HG02852 (cell line): ENCODE results near the gene MAN2B2.

Experiments
- ATAC-seq: cut with Tn5 transposase; IDR thresholded peaks from one replicate; pipeline ENCODE4 v1.9.1; 2021; ENCODE audit warnings: mild to moderate bottlenecking, moderate library complexity; ENCODE audit not compliant: unreplicated experiment

MAN2B2 gene

DNA sequence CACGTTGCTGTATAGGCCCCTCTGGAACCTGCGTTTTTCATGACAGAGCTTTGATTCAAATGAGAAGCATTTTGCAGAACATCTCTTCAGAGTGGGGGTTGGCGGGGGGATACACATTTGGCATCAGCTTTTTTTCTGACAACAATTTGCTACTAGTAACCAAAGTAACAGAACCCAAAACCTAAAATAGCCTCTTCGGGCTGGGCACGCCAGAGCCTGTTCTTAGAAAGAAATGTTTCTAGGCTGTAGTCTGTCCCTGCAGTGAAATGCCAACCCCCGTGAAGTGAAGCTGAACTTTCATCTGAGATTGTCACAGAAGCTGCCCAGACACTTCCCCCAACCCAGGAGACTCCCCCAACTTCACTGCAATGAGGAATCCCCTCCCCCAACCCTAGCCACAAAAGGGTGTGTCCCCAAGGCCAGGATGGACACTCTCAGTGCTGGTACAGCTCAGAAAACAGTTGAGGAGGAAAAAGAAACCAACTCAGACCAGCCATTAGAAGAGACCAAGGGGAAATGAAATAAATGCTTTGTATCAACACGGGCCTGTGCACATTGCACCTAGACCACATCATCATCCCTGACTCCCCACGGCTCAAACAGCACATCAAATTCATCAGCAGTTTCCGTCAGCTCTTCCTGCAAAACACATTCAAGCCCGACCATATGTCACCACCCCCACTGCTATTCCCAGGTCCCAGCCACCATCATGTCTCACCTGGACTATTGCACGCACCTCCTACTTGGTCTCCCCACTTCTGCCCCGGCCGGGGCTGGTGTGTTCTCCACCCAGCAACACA, 8.4 kb upstream of the MAN2B2 start:
- no peak for ATAC-seq

DNA sequence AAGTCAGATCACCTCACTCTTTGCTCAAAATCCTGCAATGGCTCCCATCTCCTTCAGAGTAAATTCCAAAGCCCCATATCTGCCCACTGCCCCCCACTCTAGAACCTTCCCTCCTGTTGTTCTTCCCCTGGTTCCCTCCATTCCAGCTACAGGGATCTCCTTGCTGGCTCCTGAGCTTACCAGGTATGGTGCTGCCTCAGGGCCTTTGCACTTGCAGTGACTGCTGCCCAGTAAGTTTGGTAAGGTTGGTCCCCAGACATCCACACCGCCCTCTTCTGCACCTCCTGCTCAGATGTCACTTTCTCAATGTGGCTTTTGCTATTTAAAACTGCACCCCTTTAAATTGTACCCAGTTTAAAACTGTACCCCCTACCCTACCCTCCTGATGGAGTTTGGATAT, 7.8 kb upstream of the MAN2B2 start:
- ATAC-seq, result no peak

DNA sequence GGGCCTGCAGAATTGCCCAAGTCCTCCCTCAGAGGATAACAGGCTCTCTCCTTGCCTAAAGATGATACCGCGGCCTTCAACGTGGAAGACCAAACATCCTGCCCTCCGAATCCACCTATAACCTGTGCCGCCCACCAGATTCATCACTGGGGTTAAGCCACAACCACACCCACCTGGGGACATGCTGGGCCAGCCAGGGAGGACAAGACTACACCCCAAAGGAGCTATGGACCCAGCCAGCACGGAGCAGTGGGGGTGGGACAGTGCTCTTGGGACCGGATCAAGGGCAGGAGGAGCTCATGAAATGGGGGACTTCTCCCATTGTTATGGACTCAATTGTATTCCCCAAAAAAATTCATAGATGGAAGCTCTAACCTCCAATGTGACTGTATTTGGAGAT, 6.8 kb upstream of the MAN2B2 start:
- no peak for ATAC-seq

DNA sequence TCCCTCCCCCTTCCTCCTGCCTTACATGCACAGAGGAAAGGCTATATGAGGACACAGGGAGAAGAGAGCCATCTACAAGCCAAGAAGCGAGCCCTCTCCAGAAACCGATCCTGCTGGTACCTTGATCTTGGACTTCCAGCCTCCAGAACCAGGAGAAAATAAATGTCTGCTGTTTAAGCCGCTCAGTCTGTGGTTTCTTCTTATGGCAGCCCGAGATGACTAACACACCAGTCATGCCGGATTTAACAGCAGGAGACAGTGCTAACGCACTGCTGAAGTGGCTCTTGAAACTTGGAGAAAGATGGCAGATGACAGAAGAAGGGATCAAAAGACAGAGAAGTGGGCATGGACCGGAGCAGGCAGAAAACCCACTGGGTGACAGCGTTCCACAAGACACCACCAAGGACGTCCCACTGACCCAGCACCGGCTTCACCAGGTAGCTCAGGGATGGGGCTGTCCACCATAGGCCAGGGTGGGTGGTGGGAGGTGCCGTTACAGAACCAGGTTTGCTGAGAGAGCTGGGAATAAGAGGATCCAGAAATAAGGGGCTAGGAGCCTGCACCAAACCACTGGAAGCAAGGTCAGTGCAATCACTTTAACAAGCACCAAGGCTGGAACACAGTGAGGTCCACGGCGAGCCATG, 6.2 kb upstream of the MAN2B2 start:
- no peak for ATAC-seq

DNA sequence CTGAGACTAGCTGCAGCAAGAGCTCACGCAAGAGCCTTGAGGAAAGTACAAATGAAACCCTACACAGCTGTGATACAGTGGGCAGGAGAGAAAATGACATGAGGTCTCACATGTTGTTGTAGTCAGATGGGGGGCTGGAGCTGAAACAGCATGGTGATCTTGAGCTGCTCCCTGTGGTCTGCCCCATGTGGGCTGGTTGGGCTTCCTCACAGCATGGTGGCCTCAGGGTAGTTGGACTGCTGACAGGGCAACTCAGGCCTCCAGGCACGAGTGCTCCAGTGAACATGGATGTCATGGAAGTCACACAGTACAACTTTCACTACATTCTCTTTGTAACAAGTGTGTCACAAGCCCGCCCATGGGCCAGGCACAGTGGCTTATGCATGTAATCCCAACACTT, 3.4 kb upstream of the MAN2B2 start:
- no peak for ATAC-seq

DNA sequence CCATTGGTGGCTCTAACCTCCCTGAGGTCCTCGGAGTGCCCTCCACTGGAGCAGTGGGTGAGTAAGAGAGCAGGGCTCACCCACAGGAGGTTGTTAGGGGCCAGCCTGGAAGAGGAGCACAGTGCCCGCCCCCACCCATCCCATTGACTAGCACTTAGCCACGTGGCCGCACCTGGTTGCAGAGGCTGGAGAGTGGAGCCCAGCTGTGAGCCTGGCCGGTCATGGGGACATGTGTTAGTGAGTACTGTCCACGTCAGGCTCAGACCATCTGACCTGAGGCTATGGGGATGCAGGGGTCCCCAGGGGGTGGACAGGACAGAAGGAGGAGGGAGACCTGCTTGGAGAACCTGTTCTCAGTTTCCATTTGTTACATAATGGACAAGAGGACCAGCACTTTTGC, 1.4 kb upstream of the MAN2B2 start:
- ATAC-seq, result no peak

DNA sequence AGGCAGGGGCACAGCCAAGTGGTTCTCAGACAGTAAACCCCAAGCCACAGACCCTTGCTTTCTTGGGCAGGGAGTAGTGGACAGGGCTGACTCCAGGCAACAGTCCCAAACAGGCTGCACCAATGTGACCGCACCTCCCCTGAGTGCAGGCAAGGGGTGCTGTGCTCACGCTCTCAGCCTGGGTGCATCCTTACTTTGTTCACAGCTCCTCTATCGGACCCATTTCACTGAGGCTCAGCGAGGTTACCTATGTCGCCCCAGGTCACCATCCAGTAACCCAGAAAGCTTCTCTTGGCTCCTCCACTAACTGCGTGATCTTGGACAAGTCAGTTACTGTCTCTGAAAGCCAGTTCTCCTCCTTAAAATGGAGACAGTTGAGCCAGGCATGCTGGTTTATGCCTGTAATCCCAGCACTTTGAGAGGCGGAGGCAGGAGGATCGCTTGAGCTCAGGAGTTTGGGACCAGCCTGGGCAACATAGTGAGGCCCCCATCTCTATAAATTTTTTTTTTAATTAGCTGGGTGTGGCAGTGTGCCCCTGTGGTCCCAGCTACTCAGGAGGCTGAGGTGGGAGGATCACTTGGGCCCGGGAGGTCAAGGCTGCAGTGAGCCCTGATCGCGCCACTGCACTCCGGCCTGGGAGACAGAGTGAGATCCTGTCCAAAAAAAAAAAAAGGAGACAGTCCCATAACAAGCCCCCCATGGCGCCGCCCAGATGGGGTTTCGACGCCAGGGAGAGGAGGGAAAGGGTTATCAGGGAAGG, 823 bp upstream of the MAN2B2 start:
- no peak for ATAC-seq

DNA sequence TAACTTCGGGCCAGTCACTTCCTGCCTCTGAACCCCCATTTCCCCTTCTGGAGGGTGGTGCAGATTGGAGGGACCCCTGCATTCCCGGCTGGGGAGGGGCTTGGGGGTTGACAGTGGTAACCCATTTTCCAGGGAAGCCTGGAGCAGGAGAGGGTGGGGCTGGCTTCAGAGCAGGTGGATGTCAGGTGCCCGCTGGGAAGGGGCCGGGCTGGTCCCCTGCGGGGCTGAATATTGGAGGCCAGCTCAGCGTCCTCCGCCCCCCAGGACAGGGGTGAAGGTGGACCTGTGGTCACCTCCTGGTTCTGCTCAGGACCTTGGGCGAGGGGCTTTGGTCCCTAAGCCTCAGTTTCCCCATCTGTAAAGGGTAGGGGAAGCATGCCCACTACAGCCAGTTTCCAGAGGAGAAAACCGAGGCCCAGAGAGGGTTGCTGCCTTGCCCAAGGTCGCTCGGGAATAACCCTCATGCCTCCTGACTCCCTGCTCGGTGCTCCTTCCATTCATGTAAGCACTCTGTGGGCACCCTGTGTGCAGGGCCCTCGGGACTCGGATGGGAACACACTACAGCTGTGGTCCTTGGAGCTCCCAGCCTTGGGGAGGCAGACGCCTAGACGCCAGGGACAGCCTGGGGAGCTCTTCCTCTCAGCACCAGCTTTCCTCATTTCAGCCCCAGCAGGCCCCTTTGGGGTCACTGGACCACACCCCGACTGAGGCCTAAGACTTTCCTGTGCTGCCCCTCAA, 683 bp downstream of the MAN2B2 start:
- ATAC-seq, result no peak

DNA sequence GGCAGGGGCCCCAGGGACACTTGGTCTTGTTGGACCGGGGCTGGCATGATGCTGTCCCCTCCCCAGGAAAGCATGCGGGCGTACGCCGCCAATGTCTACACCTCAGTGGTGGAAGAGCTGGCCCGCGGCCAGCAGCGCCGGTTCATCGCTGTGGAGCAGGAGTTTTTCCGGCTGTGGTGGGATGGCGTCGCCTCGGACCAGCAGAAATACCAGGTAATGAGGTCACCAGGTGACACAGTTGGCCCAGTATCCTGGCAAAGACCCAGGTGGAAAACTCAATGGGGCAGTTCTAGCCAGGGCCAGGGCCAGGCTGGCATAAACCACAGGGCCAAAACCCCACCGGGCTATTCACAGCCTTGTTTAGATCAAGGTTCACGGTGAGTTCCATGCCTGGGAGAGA, 1.5 kb downstream of the MAN2B2 start:
- ATAC-seq, result no peak

DNA sequence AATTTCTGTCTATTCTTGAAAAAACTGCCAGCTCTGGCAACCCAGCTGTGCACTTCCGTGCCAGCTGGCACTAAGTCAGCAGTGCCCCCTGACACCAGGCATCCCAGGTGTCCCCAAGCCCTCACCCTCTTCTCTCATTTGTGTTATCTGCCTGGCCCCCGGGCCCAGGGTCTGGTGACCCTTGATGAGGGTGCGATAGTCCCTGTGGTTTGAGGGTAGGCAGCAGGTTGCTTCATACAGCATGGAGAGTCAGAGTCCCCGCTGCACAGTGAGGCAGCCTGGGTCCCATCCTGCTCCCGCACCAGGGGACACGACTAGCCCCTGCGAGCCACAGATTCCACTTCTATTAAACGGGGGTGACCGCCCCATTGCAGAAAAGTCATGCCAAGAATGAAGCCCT, 1.9 kb downstream of the MAN2B2 start:
- ATAC-seq, result no peak

DNA sequence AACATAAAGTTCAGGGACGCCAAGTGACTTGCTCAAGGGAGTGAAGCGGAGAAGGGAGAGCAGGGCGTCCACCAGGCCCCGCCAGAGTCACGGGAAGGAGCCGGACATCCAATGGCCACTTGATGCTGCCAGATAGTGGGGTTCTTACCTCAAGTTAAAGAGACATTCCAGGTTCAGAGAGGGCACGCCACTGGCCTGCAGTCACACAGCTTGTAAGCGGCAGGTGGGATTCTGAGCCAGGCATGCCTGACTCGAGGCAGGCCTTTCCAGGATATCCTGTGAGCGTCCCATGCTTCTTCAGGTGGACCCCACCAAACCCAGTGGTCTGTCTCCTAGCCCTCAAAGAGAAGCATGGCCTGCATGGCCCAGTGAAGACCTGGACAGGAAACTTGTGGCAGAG, 2.4 kb downstream of the MAN2B2 start:
- ATAC-seq, result no peak

DNA sequence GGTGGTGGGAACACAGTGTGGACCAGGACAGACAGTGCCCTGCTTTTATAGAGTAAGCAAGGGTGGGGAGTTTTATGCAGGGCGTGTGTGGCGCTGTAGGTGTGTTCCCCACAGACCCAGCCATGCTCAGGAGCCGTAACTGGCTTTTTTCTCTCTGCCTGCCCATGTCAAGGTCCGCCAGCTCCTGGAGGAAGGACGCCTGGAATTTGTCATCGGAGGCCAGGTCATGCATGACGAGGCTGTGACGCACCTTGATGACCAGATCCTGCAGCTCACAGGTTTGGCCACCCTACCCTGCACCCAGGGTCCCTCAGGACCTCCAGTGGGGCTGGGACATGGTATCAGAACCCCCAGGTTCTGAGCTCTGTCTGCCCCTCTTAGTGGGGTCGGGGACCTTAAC, 3.2 kb downstream of the MAN2B2 start:
- ATAC-seq, result no peak

DNA sequence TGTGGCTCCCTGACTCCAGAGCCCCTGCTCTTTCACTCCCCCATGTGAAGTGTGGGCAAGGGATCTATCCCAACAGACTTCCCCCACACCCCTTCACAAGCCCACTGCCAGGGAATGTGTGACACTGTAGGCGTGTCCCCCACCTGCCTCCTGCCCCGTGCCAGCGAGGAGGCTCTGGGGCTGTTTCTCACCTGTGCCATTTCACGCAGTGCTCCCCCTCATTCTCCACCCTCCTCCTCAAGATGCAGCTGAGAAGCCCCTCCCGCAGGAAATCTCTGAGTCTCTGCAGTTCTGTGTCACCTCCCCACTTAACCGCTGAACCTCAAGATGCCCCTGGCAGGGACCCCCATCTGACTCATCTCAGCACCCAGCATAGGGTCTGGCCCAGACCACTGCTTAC, 5.4 kb downstream of the MAN2B2 start:
- no peak for ATAC-seq

DNA sequence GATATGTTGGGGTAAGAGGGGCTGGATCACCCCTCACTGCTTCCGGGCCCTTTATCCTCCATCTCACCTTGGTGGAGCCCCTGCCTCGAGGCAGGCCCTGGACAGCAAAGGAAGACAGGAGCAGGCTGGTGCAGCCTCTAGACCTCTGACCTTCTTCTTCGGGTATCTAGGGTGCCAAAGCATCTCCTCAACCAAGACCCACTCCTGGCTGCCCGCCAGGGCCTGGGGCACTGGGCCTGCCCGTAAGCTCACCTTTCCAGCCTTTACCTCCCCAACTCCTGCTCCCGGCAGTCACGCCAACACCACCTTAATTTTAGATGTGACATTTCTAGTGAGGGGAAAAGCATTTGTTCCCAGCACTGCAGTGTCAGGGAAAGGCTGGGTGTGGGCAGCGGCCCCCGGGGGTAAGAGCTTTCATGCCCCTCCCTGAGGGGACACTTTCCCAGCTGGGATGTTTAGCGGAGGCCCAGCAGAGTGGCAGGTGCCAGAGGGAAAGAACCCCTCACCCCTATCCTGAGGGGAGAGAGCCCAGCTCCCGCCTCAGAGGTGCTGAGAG, 6.7 kb downstream of the MAN2B2 start:
- no peak for ATAC-seq

DNA sequence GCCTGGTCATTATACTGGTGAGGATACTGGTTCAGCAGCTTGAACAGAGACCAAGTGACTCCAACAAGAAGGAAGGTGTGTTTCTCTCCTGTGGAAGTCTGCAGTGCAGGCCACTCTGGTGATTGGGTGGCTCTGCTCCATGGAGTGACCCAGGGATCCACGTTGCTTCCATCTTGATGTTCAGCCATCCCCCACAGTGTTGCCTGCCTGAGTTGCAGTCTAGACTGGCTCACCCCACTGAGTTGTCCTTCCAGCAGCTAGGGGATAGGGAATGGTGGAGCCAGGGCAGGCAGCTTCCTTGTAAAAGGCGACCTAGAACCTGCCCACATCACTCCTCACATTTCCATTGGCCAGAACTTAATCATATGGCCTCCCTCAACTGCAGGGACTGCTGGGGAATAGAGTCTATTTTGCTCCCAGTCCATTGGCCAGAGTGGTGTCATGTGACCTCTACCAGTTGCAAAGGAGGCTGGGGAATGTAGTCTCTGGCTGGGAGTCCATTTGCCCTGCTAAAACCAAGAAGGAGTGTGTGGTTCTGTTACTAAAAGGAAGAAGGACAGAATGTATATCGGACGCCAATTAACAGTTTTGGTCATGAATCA, 8.0 kb downstream of the MAN2B2 start:
- no peak for ATAC-seq

DNA sequence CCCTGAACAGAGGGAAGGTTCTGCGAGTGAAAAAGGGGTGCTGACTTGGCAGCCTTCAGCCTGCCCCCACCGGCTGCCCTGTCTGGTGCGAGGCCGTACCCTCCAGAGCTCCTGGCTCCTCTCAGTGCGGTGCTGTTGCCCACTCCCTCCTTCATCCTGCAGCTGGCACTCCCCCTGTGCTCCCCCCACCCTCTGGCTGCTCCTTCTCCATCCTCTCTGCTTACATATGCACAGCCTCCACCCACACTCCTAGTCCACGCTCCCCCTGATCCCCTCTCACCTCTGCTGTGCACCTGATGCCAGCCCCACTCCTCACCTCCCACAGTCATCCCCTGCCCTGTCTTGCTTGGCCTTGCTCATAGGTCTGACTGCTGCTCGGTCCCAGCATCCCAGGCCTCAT, 9.9 kb downstream of the MAN2B2 start:
- no peak for ATAC-seq

DNA sequence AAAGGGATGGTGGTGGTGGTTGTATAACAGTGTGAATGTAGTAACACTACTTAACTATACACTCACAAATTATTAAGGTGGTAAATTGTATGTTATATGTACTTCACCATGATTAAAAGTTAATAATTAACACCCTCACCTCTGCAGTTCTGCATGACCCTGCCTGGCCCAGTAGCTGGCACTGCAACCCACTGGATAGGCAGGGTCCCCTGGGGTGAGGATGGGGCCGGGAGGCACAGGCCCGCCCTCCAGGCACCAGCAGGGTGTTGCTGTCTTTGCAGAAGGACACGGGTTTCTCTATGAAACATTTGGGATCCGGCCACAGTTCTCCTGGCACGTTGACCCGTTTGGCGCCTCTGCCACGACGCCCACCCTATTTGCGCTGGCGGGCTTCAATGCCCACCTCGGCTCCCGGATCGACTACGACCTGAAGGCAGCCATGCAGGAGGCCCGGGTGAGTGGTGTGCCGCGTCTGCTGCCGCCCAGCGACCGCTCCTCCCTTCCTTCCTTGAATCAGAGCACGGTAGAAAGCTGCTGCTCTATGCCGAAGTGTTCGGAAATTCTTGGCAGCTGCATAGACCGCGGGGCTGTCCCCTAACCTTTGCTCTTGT, 11.8 kb downstream of the MAN2B2 start:
- ATAC-seq, result no peak

DNA sequence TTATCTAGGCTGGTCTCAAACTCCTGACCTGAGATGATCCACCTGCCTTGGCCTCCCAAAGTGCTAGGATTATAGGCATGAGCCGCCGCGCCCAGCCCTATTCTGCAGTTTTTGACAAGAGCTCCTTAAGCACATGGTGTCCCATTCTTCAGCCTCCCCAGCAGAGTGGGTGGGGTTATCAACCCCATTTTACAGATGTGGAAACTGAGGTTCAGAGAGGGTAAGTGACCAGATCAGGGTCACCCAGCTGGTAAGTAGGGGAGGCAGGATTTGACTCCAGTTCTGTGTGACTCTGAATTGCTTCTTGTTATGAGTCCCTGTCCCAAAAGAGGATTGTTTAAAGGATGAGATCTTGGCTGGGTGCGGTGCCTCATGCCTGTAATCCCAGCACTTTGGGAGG, 14.5 kb downstream of the MAN2B2 start:
- no peak for ATAC-seq

DNA sequence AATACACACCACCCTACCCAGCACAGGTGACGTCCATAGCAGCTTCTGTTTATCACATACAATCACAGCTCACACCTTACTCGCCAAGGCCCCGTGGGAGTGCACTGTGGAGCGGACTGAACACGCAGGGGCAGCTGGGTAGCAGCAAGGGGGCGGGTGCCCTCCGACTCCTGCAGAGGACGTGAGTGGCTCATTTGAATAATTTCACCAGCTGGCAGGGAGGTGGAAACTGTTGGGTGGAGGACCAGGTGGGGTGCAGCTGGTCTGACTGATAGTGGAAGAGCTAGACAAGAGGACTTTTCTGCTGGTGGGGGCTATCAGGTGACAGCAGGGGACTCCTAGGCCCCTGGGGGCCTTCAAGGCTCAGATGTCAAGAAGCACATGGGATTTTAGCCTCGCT, 16.3 kb downstream of the MAN2B2 start:
- ATAC-seq, result peak; percentile 56

DNA sequence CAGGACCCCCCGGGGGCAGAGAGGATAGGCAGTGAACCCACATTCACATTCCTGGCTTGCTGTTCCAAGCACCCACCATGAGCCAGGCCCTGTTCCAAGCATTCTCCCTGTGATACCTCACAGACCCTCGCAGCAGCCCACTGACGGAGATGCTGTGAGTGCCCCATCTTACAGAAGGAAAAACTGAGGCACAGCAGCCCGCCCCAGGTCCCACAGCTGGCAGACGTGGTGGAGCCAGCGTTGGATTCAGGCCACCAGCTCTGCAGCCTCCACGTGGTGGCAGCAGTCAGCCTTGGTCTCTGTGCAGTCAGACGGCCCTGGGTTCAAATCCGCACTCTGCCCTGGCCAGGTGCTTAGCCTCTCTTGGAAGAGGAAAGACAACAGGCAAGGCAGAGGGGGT, 16.8 kb downstream of the MAN2B2 start:
- ATAC-seq, result no peak
